GM18520 (cell line): ENCODE data around the gene PLEKHG5.
"Not testable (repeated sequence)": the region's sequence is repeated elsewhere in the genome, so short reads cannot be mapped to it uniquely, and the experiment has no call there.

Experiments
- ATAC-seq: cut with Tn5 transposase; IDR thresholded peaks from one replicate; pipeline ENCODE4 v1.9.1; 2021; ENCODE audit not compliant: unreplicated experiment

Gene PLEKHG5

GRCh38 chr1:6497215-6497866 is 5.9 kb upstream of the PLEKHG5 start:
- ATAC-seq, result no peak

- no peak for ATAC-seq
Measured at GRCh38 chr1:6496890-6497214, 5.4 kb upstream of the PLEKHG5 start.

GRCh38 chr1:6496365-6496721 is 4.9 kb upstream of the PLEKHG5 start:
- no peak for ATAC-seq

GRCh38 chr1:6495540-6496364 is 4.3 kb upstream of the PLEKHG5 start:
- ATAC-seq, result no peak

- ATAC-seq, result no peak
Measured at GRCh38 chr1:6495041-6495441, 3.6 kb upstream of the PLEKHG5 start.

- no peak for ATAC-seq
Measured at GRCh38 chr1:6494627-6495026, 3.2 kb upstream of the PLEKHG5 start.

- ATAC-seq, result not testable (repeated sequence)
Measured at GRCh38 chr1:6493834-6494223, 2.4 kb upstream of the PLEKHG5 start.

- no peak for ATAC-seq
Measured at GRCh38 chr1:6491966-6492365, 499 bp upstream of the PLEKHG5 start.

GRCh38 chr1:6491081-6491449 is 402 bp downstream of the PLEKHG5 start:
- ATAC-seq, result no peak

- ATAC-seq, result no peak
Measured at GRCh38 chr1:6490181-6491080, 1.0 kb downstream of the PLEKHG5 start.

GRCh38 chr1:6489799-6490180 is 1.7 kb downstream of the PLEKHG5 start:
- no peak for ATAC-seq

GRCh38 chr1:6489383-6489765 is 2.1 kb downstream of the PLEKHG5 start:
- ATAC-seq, result no peak

- no peak for ATAC-seq
Measured at GRCh38 chr1:6488602-6489382, 2.7 kb downstream of the PLEKHG5 start.

- no peak for ATAC-seq
Measured at GRCh38 chr1:6487804-6488484, 3.5 kb downstream of the PLEKHG5 start.

GRCh38 chr1:6486433-6487011 is 4.9 kb downstream of the PLEKHG5 start:
- ATAC-seq, result no peak

GRCh38 chr1:6485168-6486101 is 6.0 kb downstream of the PLEKHG5 start:
- ATAC-seq, result no peak

- no peak for ATAC-seq
Measured at GRCh38 chr1:6484826-6485167, 6.7 kb downstream of the PLEKHG5 start.

- no peak for ATAC-seq
Measured at GRCh38 chr1:6483761-6484117, 7.7 kb downstream of the PLEKHG5 start.

- no peak for ATAC-seq
Measured at GRCh38 chr1:6483017-6483760, 8.3 kb downstream of the PLEKHG5 start.
